ENCODE data around the gene APOBEC2.

GRCh38 chr6:41062056-41062455 lies 9.1 kb downstream of the APOBEC2 start:
- TF ChIP-seq, protein P1, sequence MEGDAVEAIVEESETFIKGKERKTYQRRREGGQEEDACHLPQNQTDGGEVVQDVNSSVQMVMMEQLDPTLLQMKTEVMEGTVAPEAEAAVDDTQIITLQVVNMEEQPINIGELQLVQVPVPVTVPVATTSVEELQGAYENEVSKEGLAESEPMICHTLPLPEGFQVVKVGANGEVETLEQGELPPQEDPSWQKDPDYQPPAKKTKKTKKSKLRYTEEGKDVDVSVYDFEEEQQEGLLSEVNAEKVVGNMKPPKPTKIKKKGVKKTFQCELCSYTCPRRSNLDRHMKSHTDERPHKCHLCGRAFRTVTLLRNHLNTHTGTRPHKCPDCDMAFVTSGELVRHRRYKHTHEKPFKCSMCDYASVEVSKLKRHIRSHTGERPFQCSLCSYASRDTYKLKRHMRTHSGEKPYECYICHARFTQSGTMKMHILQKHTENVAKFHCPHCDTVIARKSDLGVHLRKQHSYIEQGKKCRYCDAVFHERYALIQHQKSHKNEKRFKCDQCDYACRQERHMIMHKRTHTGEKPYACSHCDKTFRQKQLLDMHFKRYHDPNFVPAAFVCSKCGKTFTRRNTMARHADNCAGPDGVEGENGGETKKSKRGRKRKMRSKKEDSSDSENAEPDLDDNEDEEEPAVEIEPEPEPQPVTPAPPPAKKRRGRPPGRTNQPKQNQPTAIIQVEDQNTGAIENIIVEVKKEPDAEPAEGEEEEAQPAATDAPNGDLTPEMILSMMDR (conservative IDR thresholded peaks at IDR 0.05): no peak
- TF ChIP-seq ZFX (IDR thresholded peaks at IDR 0.05): no peak
